K562 (cell line): ENCODE results near the gene PGP. TPM values are rescaled to one million over a fixed set of nuclear protein-coding genes. Genes with fewer than 3 reads are reported as not detected.

ENCODE experiments used
- ATAC-seq: fragments of 200-7000 bp; cut with Tn5 transposase; 3 replicates; pipeline ENCODE4 v1.9.1; 2020; ENCODE audit warnings: moderate library complexity
- BruUV-seq: library from RNA; stranded (reverse); fragments of 400-500 nt; replicated peaks from 2 replicates; lab custom pipeline; 2021; lab: Mats Ljungman, UMichigan
- CTCF ChIA-PET: fragments of 300-600 bp; formaldehyde crosslinking; extraction: SDS; loops from one replicate; lab custom pipeline; 2021; ENCODE audit warnings: low intra/inter-chr PET ratio; lab: Yijun Ruan, JAX
- POLR2A ChIA-PET: fragments of 300-600, 350-650 bp; sonication (Branson Sonifier 250); formaldehyde crosslinking; extraction: SDS; loops from one replicate; lab custom pipeline; 2021; ENCODE audit warnings: antibody characterized with exemption, inconsistent platforms; lab: Yijun Ruan, JAX
- DNase-seq, 4 experiments: peaks; one replicate each; pipeline versions ENCODE4 v3.0.0 to v3.0.0-alpha.2; 2011 to 2018; ENCODE audit warnings: low spot score in 3 of 4, mixed read lengths in 3 of 4; ENCODE audit errors: extremely low read depth in 1 of 4
- FAIRE-seq: peaks from 2 replicates; lab custom pipeline; 2011; peaks lifted over from hg19 to GRCh38; lab: Jason Lieb, UNC
- H2AFZ ChIP-seq: 2 replicates; pipeline ENCODE4 v1.6.0; 2011; ENCODE audit warnings: low read depth, low read length, control low read depth, inconsistent platforms
- H3K27ac ChIP-seq: fragments of 200-600 bp; 3 replicates; pipeline ENCODE4 v1.8.0; 2011; ENCODE audit warnings: low read depth, mild to moderate bottlenecking, control low read depth, inconsistent platforms, low read length, moderate library complexity, mixed read lengths; ENCODE audit errors: extremely low read depth
- H3K27me3 ChIP-seq, 2 experiments: fragments of 300-600 bp in 1 of 2; 2 replicates in 1 of 2; 3 replicates in 1 of 2; pipeline versions ENCODE4 v1.6.0 to v1.8.0; 2011; ENCODE audit warnings: inconsistent platforms in 2 of 2, low read length in 2 of 2, mild to moderate bottlenecking in 1 of 2, mixed read lengths in 1 of 2, moderate library complexity in 1 of 2; ENCODE audit not compliant: control insufficient read depth in 2 of 2, insufficient read depth in 2 of 2
- H3K36me3 ChIP-seq: fragments of 300-600 bp; 3 replicates; pipeline ENCODE4 v1.8.0; 2011; ENCODE audit warnings: mild to moderate bottlenecking, low read length, inconsistent platforms; ENCODE audit not compliant: control insufficient read depth, insufficient read depth
- H3K4me1 ChIP-seq, 2 experiments: fragments of 200-600 bp in 1 of 2; replicated peaks in 1 of 2; 2 replicates in 1 of 2; 3 replicates in 1 of 2; pipeline versions ENCODE4 v1.5.1 to v1.8.0; 2011; ENCODE audit warnings: inconsistent platforms in 2 of 2, low read length in 2 of 2, mild to moderate bottlenecking in 1 of 2, mixed read lengths in 1 of 2, moderate library complexity in 1 of 2; ENCODE audit not compliant: control insufficient read depth in 2 of 2, insufficient read depth in 2 of 2
- H3K4me2 ChIP-seq: 2 replicates; pipeline ENCODE4 v1.6.1; 2011; ENCODE audit warnings: low read length, control low read depth, inconsistent platforms, mixed read lengths; ENCODE audit not compliant: insufficient read depth
- H3K4me3 ChIP-seq: fragments of 200-600 bp; sonication (generic), shearing (Covaris generic); 2 replicates; pipeline ENCODE4 v1.5.1; 2016; ENCODE audit warnings: control low read depth, inconsistent platforms
- H3K79me2 ChIP-seq: fragments of 200-600 bp; 3 replicates; pipeline ENCODE4 v1.8.0; 2011; ENCODE audit warnings: low read length, inconsistent platforms; ENCODE audit not compliant: control insufficient read depth, insufficient read depth
- H3K9ac ChIP-seq, 2 experiments: 2 replicates each; pipeline versions ENCODE4 v1.6.0 to v1.6.1; 2011; ENCODE audit warnings: low read depth in 2 of 2, low read length in 2 of 2, control low read depth in 1 of 2, inconsistent platforms in 1 of 2, mild to moderate bottlenecking in 1 of 2, mixed read lengths in 1 of 2; ENCODE audit not compliant: insufficient read depth in 1 of 2
- H3K9me1 ChIP-seq: one replicate; pipeline ENCODE4 v1.6.0; 2011; ENCODE audit warnings: inconsistent platforms, mild to moderate bottlenecking, low read length, moderate library complexity; ENCODE audit not compliant: control insufficient read depth, insufficient read depth
- H3K9me3 ChIP-seq: replicated peaks from 2 replicates; pipeline ENCODE4 v1.5.1; 2011; ENCODE audit warnings: low read depth, low read length, inconsistent platforms; ENCODE audit not compliant: control insufficient read depth, insufficient read depth
- H4K20me1 ChIP-seq: replicated peaks from 2 replicates; pipeline ENCODE4 v1.6.1; 2011; ENCODE audit warnings: low read length, inconsistent platforms, mixed read lengths; ENCODE audit not compliant: control insufficient read depth, insufficient read depth
- CEBPG ChIP-seq, 3 experiments: fragments of 200-800 bp in 1 of 3; sonication (Bioruptor generic) in 1 of 3; sonication (generic) in 1 of 3; formaldehyde crosslinking in 1 of 3; IDR thresholded peaks in 2 of 3; conservative IDR thresholded peaks in 1 of 3; 2 replicates each; pipeline versions ENCODE4 v1.6.1 to v1.8.0; 2016 to 2022; ENCODE audit warnings: missing compliant biosample characterization in 2 of 3, missing genetic modification characterization in 2 of 3, mild to moderate bottlenecking in 1 of 3, missing genetic modification reagents in 1 of 3
- CTBP1 ChIP-seq: fragments of 450-650 bp; IDR thresholded peaks from 2 replicates; pipeline ENCODE4 v1.6.1; 2016; ENCODE audit warnings: borderline replicate concordance
- GABPB1 ChIP-seq: sonication (generic); formaldehyde crosslinking; IDR thresholded peaks from 2 replicates; pipeline ENCODE4 v1.8.0; 2022; ENCODE audit warnings: mild to moderate bottlenecking, missing genetic modification reagents
- MIER1 ChIP-seq: fragments of 450-650 bp; IDR thresholded peaks from 2 replicates; pipeline ENCODE4 v1.6.1; 2016; ENCODE audit warnings: antibody characterized with exemption, mild to moderate bottlenecking, low read depth
- SIN3A ChIP-seq, 2 experiments: fragments of 150-350 bp in 1 of 2; IDR thresholded peaks; 2 replicates each; pipeline ENCODE4 v1.6.1; 2011 to 2016; ENCODE audit warnings: borderline replicate concordance in 2 of 2, low read depth in 2 of 2, low read length in 2 of 2, mild to moderate bottlenecking in 2 of 2, moderate library complexity in 2 of 2; ENCODE audit not compliant: control insufficient read depth in 1 of 2
- SPI1 ChIP-seq: IDR thresholded peaks from 2 replicates; pipeline ENCODE4 v1.6.1; 2011; ENCODE audit warnings: low read depth, low read length, control low read depth, borderline replicate concordance
- TAF9B ChIP-seq: fragments of 450-650 bp; IDR thresholded peaks from 2 replicates; pipeline ENCODE4 v1.6.1; 2018; ENCODE audit warnings: mild to moderate bottlenecking; ENCODE audit not compliant: partially characterized antibody
- UBTF ChIP-seq, 2 experiments: IDR thresholded peaks; 2 replicates each; pipeline ENCODE4 v1.6.1; 2012; ENCODE audit warnings: improper control_type of control experiment in 2 of 2, low read depth in 2 of 2, low read length in 2 of 2, borderline replicate concordance in 1 of 2
- ZFPM2 ChIP-seq: fragments of 250-450 bp; sonication (Bioruptor Pico); IDR thresholded peaks from 2 replicates; pipeline ENCODE4 v1.5.1; 2022; ENCODE audit warnings: mild to moderate bottlenecking
- ZNF212 ChIP-seq: fragments of 450-650 bp; formaldehyde crosslinking; IDR thresholded peaks from 2 replicates; pipeline ENCODE4 v1.4.0; 2020; ENCODE audit warnings: mild to moderate bottlenecking
- ZNF76 ChIP-seq: fragments of 250-450 bp; sonication (Bioruptor Pico); IDR thresholded peaks from 2 replicates; pipeline ENCODE4 v1.4.0; 2020; ENCODE audit warnings: mild to moderate bottlenecking, moderate library complexity, borderline replicate concordance
- WGBS: fragments of 100-300 bp; shearing (Covaris generic); methylation state at CpG from one replicate; pipeline ENCODE4 v1.1.6; 2016; ENCODE audit warnings: low coverage, mixed read lengths; ENCODE audit not compliant: insufficient coverage; ENCODE audit errors: missing lambda C conversion rate; 5-methylcytosine and 5-hydroxymethylcytosine counted together
- in situ Hi-C: fragments of 300-500 bp; cut with MboI; formaldehyde crosslinking; loops from 4 replicates; pipeline ENCODE4 v1.15.0; 2018; ENCODE audit warnings: inconsistent platforms, mixed read lengths
- intact Hi-C: fragments of 100-400 bp; cut with micrococcal nuclease; formaldehyde crosslinking; loops from 2 replicates; pipeline ENCODE4 v1.14.2; 2022
- polyA plus RNA-seq, 8 experiments: library from polyadenylated mRNA; depleted of rRNA in 4 of 8; stranded (reverse) in 5 of 8; unstranded in 3 of 8; fragments of >200 nt; fragmentation: Nextera tagmentation in 2 of 8; fragmentation: Illumina TruSeq in 1 of 8; extraction: Ambion mirVana in 2 of 8; extraction: Trizol in 1 of 8; gene quantifications; 2 replicates each; pipeline versions ENCODE4 v1.2.1 to v1.2.3, GENCODE V29; 2011 to 2014; ENCODE audit warnings: inconsistent platforms in 1 of 8, missing spikeins in 1 of 8
- total RNA-seq, 7 experiments: library from RNA; depleted of rRNA in 6 of 7; stranded (reverse); fragments of >200 nt in 6 of 7; fragmentation: Illumina TruSeq in 2 of 7; extraction: Trizol in 2 of 7; gene quantifications; 2 replicates each; pipeline versions ENCODE4 v1.2.1 to v1.2.3, GENCODE V29; 2011 to 2021; ENCODE audit warnings: low replicate concordance in 1 of 7
- TF ChIP-seq, protein P1 (sequence below): fragments of 250-450 bp; sonication (Bioruptor Pico); IDR thresholded peaks from 2 replicates; pipeline ENCODE4 v1.8.0; 2021; ENCODE audit warnings: borderline replicate concordance, mild to moderate bottlenecking, moderate library complexity; ENCODE audit not compliant: poor library complexity, severe bottlenecking

The PGP gene
- total and polyA plus RNA-seq, 9 of the 15 experiments (the other 6 are each of a cell fraction or from before 2014, with no cell fraction given), result 1.1 to 57.6 (median 19.6) TPM

DNA sequence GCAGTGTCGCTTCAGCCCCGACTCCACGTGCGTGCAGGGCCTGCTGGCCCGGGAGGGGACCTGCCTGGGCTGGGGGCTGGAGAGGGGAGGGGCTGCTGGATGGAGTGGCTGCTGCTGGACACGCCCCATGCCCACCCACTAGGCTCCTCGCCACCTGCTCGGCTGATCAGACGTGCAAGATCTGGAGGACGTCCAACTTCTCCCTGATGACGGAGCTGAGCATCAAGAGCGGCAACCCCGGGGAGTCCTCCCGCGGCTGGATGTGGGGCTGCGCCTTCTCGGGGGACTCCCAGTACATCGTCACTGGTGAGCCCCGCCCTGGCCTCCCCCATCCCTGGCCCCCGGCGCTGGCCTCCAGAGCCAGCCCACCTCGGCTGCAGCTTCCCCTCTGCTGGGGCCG lies 6.3 kb downstream of the PGP start:
- POLR2A ChIA-PET, result interaction anchor here (0.6 to 1.3 kb wide), 5 partner anchors 9 to 53 kb away, joined by 3 to 4 read pairs (median 3); partner anchors contain the start of genes ECI1 and TRAF7
- H3K79me2 ChIP-seq, result peaks cover 61% of the 10 kb centered on the region
- TF ChIP-seq SIN3A (IDR thresholded peaks at IDR 0.05; ENCODE audit: borderline replicate concordance in 2 of 2, control insufficient read depth in 1 of 2, low read depth in 2 of 2, low read length in 2 of 2), result no peak
- TF ChIP-seq ZNF212 (CRISPR knock-in tag), result no peak
- no peak for TF ChIP-seq CTBP1
- TF ChIP-seq ZNF76 (CRISPR knock-in tag), result no peak
- no peak for TF ChIP-seq GABPB1 (CRISPR knock-in tag)
- no peak for TF ChIP-seq SPI1
- TF ChIP-seq MIER1, result no peak
- no peak for TF ChIP-seq TAF9B
- TF ChIP-seq, protein P1, sequence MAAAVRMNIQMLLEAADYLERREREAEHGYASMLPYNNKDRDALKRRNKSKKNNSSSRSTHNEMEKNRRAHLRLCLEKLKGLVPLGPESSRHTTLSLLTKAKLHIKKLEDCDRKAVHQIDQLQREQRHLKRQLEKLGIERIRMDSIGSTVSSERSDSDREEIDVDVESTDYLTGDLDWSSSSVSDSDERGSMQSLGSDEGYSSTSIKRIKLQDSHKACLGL, result no peak
- TF ChIP-seq ZFPM2 (CRISPR knock-in tag), result no peak
- no peak for TF ChIP-seq CEBPG (CRISPR knock-in tag; IDR thresholded peaks at IDR 0.05)
- TF ChIP-seq CEBPG (tag; conservative IDR thresholded peaks at IDR 0.05 in 1 of 2, IDR thresholded peaks at IDR 0.05 in 1 of 2), result no peak
- no peak for TF ChIP-seq UBTF (IDR thresholded peaks at IDR 0.05; ENCODE audit: borderline replicate concordance in 1 of 2, low read depth in 2 of 2, low read length in 2 of 2)

More for the DNA sequence above, 6.3 kb downstream of the PGP start:
- H3K27me3 ChIP-seq, result no peaks in the 10 kb centered on the region
- H3K9ac ChIP-seq, result peak overlapping the region in 1 of 2 experiments; percentile 96; a peak in 2 of 4 replicates
- ATAC-seq (no peak), DNase-seq (no peak), FAIRE-seq (no peak)
- BruUV-seq, result no TSS peak
- no peak overlapping the region for H3K4me2 ChIP-seq
- no peaks in the 10 kb centered on the region for H3K9me3 ChIP-seq
- CTCF ChIA-PET, result no interaction called here
- intact Hi-C loops, result no loop called here
- H3K9me1 ChIP-seq, result no peaks in the 10 kb centered on the region
- H3K27ac ChIP-seq, result no peak overlapping the region
- 86% methylated on average over 19 of the region's 23 CpGs for WGBS
- H4K20me1 ChIP-seq, result peaks cover 17% of the 10 kb centered on the region
- in situ Hi-C loops, result no loop called here
- peaks cover 57% of the 10 kb centered on the region; the same call in 2 of the 3 replicates for H3K36me3 ChIP-seq
- no peak overlapping the region for H2AFZ ChIP-seq
- peaks cover 32 to 91% of the 10 kb centered on the region in 2 experiments for H3K4me1 ChIP-seq
- H3K4me3 ChIP-seq, result no peak overlapping the region
